ENCODE results near the gene PRKAR2B.
"Not testable (repeated sequence)": the region's sequence is repeated elsewhere in the genome, so short reads cannot be mapped to it uniquely, and the experiment has no call there.

PRKAR2B gene

GRCh38 chr7:107080099-107080505 lies 35.6 kb downstream of the PRKAR2B start:
- DNase-seq, result no peak

- no peak for DNase-seq
Measured at GRCh38 chr7:107080533-107080932, 36.0 kb downstream of the PRKAR2B start.

- DNase-seq, result no peak
Measured at GRCh38 chr7:107085180-107085579, 40.7 kb downstream of the PRKAR2B start.

GRCh38 chr7:107089627-107090026 lies 45.1 kb downstream of the PRKAR2B start:
- no peak for DNase-seq

- no peak for DNase-seq
Measured at GRCh38 chr7:107090457-107090856, 46.0 kb downstream of the PRKAR2B start.

- DNase-seq, result no peak
Measured at GRCh38 chr7:107091306-107091705, 46.8 kb downstream of the PRKAR2B start.

GRCh38 chr7:107093671-107094070 lies 49.2 kb downstream of the PRKAR2B start:
- DNase-seq, result not testable (repeated sequence)

- DNase-seq, result not testable (repeated sequence)
Measured at GRCh38 chr7:107099154-107099553, 54.6 kb downstream of the PRKAR2B start.

GRCh38 chr7:107100824-107101223 lies 56.3 kb downstream of the PRKAR2B start:
- no peak for DNase-seq

GRCh38 chr7:107103369-107103768 lies 58.9 kb downstream of the PRKAR2B start:
- DNase-seq, result no peak

- no peak for DNase-seq
Measured at GRCh38 chr7:107104801-107105200, 60.3 kb downstream of the PRKAR2B start.

GRCh38 chr7:107105591-107106245 lies 61.2 kb downstream of the PRKAR2B start:
- no peak for DNase-seq

- DNase-seq, result no peak
Measured at GRCh38 chr7:107108793-107109371, 64.4 kb downstream of the PRKAR2B start.

- no peak for DNase-seq
Measured at GRCh38 chr7:107109955-107110354, 65.5 kb downstream of the PRKAR2B start.

- no peak for DNase-seq
Measured at GRCh38 chr7:107111196-107111595, 66.7 kb downstream of the PRKAR2B start.

- no peak for DNase-seq
Measured at GRCh38 chr7:107113866-107114265, 69.4 kb downstream of the PRKAR2B start.

GRCh38 chr7:107115114-107115513 lies 70.6 kb downstream of the PRKAR2B start:
- DNase-seq, result no peak

- no peak for DNase-seq
Measured at GRCh38 chr7:107115762-107116540, 71.4 kb downstream of the PRKAR2B start.

- DNase-seq, result no peak
Measured at GRCh38 chr7:107118109-107118900, 73.8 kb downstream of the PRKAR2B start.

- no peak for DNase-seq
Measured at GRCh38 chr7:107119376-107120105, 75.0 kb downstream of the PRKAR2B start.

GRCh38 chr7:107122486-107122911 lies 78.0 kb downstream of the PRKAR2B start:
- no peak for DNase-seq

GRCh38 chr7:107123392-107123791 lies 78.9 kb downstream of the PRKAR2B start:
- no peak for DNase-seq

All from T-helper 9 cell (primary cell).